ENCODE measurements around the gene SREBF1. TPM values are rescaled to one million over a fixed set of nuclear protein-coding genes. Genes with fewer than 3 reads are reported as not detected.

Gene SREBF1
- total and polyA plus RNA-seq, 2 of the 8 experiments (the other 6 are each of a cell fraction or from before 2014, with no cell fraction given) = 28.6 to 70.8 TPM

- TF ChIP-seq KDM1A (IDR thresholded peaks at IDR 0.05; ENCODE audit: borderline replicate concordance, low read length) (peak; percentile 88; the same call in 1 of the 2 replicates), CBX8 (IDR thresholded peaks at IDR 0.05; ENCODE audit: borderline replicate concordance, low read depth, low read length) (no peak), ASH2L (IDR thresholded peaks at IDR 0.05; ENCODE audit: low read length) (peak; percentile 91), GABPA (IDR thresholded peaks at IDR 0.05; ENCODE audit: borderline replicate concordance, insufficient read depth, low read length) (no peak), TAF7 (optimal IDR thresholded peaks at IDR 0.05; ENCODE audit: borderline replicate concordance, low read depth, low read length) (no peak), CEBPB (IDR thresholded peaks at IDR 0.05; ENCODE audit: low read depth, low read length) (no peak)
Observed at GRCh38 chr17:17837966-17838962, 1.5 kb upstream of the SREBF1 start (continued).
